DLD1 (cell line): ENCODE results near the gene GAS6.
"Not testable (repeated sequence)": the region's sequence is repeated elsewhere in the genome, so short reads cannot be mapped to it uniquely, and the experiment has no call there.

Experiments
- in situ Hi-C: cut with HindIII; loops from 2 replicates; pipeline ENCODE4 v1.10.0; 2017; ENCODE audit warnings: low sequenced_read_pairs

The GAS6 gene

DNA sequence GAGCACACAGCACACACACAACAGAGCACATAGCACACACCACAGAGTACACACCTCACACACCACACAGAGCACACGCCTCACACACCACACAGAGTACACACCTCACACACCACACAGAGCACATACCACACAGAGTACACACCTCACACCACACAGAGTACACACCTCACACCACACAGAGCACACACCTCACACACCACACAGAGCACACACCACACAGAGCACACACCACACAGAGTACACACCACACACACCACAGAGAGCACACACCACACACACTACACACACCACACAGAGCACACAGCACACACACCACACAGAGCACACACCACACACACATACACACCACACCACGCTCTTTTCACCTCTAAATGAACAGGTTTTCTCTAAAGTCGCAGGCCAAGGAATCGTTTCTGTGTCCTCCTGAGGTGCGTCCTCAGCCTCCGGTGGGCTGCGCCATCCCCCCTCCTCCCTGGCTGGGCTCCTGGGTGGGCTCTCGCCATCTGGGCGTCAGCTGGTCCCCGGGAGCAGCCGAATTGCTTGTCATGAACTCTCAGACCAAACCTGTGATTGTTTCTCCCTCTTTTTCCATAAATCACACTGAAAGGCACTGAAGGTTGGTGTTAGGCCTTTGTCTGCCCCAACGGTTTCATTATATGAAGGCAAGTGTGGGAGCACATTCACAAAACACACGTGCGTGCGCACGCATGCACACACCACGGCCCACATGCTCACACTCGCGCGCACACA lies 67.5 kb downstream of the GAS6 start:
- in situ Hi-C loops, result no loop called here

DNA sequence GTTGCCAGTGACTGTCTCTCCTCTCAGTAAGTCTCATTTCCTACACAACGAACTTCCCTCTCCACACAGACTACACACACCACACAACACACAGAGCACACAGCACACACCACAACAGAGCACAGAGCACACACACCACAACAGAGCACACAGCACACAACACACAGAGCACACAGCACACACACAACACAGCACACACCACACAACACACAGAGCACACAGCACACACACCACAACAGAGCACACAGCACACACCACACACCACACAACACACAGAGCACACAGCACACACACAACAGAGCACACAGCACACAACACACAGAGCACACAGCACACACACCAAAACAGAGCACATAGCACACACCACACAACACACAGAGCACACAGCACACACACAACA lies 68.5 kb downstream of the GAS6 start:
- in situ Hi-C loops, result not testable (repeated sequence)

DNA sequence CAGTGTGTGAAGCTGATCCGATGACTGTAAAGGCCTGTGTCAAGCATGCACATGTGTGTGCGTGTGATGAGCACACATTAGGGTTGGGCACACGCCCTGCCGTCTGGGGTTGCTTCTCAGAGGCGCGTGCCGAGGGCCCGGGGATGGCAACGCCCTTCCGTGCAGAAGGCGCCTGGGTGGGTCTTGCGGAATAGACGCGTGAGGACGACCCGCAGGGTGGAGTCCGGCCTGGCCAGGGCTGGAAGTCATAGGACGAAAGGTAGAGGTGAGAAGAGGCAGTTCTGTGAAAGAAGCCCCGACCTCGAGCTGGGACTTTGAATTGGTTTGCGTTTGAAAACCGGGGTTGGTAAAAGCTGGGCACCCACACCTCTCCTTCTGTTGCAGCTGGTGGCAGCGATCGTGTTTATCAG lies 69.1 kb downstream of the GAS6 start:
- in situ Hi-C loops, result no loop called here

DNA sequence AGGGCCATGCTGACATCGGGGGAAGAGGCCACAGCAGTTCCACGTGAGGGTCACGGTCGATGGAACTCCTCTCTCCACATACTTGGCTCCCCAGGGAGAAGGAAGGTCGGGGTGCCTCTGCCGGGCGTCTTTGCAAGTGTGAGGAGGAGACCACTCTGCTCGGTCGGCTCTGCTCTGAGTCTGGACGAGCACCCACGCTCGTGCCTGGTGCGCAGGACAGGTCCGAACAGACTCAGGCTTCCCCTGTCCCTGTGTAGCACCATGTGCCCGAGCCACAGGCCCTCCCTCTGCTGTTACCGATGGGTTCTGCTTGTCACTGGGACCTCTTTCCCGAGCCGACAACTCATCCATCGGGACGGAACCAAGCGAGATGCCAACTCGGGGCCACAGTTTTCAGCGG lies 69.8 kb downstream of the GAS6 start:
- in situ Hi-C loops, result no loop called here

DNA sequence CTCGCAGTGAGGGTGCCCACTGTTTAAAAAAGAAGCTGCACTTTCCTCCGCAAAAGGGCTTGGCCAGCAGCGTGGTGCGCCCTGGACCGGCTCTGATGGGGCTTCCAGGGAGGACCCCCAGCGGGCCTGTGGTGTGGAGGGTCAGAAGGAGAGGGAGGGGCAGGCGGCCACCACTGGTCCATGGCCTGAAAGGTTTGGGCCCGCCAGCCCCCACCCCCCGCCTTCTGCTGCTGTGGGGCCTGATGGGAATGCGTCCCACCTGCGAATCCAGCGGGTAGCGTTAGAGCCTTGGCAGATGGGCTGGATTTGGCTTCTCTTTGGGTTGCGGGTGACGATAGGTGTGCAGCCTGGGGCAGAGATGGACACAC lies 70.2 kb downstream of the GAS6 start:
- in situ Hi-C loops, result no loop called here

DNA sequence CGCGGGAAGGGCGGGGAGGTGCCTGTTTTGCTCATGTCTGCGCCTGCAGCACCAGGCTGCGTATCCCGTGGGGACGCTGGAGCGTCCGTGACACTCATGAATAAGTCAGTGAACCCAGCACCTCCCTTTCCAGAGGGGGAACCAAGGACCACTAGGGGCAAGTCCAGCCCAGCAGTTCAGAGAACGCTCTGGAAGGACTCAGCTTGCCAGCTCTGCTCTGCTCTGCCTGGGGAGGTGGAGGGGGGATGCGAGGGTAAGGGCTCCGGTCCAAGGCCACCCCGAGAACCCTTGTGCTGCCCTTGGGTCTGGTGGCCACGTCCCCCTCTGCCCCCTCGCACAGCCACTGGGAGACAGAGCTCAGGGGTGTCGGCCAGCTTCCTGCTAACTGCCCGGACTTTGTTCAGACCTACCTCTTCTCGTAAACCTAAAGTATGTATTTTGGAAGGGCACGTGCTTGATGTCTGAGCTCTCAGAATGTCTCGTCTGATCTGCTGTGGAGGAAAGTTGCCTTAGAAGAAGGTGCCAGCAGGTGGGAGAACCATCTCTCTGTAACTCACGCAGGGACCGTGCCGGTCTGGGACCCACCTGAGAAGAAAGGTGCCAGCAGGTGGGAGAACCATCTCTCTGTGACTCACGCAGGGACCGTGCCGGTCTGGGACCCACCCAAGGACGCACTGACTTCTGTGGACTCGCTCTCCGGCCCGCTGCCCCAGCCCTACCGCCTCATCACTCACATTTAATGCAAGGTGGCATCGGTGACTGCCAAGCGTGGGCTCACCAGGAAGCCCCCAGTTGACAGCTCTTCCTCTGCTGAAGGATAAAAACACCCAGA lies 70.8 kb downstream of the GAS6 start:
- in situ Hi-C loops, result no loop called here

DNA sequence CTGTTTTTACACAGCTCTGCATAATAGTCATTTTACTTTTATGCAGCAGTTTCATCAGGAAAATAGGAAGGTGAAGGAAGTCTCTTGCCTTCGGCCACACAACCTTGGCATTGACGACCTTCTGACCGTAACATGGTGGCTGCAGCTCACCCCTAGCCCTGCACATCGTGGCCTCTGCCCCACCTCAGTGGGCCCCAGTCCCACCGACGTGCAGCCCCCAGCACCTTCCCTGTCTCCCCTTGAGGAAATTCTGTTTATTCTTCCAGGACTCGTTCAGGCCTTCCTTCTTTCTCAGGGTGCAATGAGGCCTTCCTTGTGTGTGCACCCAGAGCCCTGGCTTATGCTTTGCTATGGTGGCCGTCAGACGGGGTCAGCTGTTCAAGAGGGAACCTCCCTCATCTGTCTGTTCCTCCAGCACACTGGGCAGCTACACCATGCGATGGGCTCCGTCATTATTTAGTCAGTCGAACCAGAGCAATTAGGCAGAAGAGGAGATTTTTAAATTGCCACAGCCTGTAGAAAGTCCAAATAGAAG lies 71.6 kb downstream of the GAS6 start:
- in situ Hi-C loops, result no loop called here

DNA sequence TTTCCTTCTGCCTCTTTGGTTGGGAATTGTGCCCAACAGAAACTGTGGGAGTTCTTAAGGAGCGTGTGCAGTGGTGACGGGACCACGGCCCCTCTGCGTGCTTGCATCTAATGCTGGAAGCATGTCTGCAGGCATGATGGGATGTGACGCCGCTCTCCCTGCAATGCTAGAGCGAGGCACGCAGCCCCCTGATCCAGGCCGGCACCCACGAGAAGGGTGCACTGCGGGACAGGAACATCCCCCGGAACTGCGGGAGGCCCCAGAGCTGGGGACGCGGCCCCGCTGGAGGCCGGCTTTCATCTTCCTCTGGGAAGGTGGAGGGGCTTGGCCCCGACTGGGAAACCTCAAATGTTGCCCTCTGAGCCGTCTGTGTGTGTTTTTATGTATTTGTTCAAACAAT lies 72.1 kb downstream of the GAS6 start:
- in situ Hi-C loops, result no loop called here

DNA sequence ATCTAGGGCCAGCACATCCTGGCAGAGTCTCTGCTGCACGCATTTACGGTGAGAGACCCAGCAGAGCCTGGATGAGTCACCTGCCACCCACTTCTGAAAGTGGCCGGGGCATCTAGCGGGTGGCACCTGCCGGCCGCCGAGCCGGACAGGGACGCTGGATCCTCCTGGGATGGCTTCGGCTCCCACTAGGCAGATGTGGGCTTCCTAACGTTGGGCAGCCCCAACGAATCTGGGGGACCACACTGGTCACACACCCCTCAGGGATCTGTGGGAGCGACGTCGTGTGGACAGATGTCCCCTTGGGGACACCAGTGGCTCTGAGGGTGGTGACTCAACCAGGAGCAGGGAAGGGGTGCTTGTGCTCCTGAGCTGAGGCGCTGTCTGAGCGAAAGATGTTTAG lies 72.7 kb downstream of the GAS6 start:
- in situ Hi-C loops, result no loop called here

DNA sequence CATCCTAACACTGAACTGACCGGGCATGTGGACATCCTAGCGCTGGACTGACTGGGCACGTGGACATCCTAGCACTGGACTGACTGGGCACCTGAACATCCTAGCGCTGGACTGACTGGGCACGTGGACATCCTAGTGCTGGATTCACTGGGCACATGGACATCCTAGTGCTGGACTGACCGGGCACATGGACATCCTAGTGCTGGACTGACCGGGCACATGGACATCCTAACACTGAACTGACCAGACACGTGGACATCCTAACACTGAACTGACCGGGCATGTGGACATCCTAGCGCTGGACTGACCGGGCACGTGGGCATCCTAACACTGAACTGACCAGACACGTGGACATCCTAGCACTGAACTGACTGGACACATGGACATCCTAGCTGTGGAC lies 73.9 kb downstream of the GAS6 start:
- in situ Hi-C loops, result not testable (repeated sequence)

DNA sequence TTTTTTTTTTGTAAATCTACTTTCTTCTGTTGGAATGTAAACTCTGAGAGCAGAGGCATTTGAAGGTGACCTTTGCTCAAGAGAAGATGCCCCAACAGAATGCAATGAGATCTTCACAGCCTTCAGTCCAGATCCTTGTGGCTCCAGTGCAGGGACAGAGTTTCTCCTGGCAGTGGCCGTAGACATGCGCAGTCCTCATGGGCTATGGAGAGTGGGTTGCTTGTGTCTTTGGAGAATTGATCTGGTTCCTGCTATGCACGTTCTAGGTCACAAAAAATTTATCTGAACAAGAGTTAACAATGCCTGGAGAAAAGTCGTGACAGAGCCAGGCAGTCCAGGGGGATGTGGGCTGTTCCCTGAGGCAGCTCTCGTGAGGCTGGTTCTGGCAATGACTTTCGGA lies 74.7 kb downstream of the GAS6 start:
- in situ Hi-C loops, result no loop called here

DNA sequence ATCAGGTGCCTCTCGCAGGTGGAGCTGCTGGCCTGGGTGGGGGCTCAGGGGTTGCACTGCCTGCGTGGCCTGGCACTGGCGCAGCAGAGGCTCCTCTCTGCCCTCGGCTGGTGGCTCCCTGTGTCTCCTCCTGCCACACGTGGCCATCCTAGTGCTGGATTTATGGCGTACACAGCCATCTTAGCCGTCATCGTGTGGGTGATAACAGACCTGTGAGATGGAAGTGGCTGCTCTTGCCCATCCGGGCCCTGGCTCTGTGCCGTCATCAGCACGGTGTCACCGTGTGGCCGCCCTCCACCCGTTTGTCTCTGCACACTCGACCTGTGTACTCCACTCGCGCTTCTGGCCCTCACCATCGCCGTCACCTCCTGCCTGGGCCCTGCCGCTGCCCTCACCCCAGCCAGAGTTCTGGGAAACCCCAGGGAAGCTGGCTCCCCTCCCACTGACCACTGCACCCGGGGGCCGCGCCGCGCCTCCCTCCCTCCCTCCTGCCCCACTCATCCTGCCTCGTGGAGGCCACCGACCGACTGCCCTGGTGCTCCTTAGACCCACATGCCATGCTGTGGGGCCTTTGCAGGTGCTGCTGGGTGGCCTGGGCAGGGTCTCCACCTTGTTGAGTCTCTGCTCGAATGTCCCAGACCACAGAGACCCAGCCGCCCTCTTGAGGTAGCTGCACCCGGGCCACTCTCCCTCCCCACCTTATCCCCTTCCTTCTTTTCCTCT lies 75.3 kb downstream of the GAS6 start:
- in situ Hi-C loops, result no loop called here

DNA sequence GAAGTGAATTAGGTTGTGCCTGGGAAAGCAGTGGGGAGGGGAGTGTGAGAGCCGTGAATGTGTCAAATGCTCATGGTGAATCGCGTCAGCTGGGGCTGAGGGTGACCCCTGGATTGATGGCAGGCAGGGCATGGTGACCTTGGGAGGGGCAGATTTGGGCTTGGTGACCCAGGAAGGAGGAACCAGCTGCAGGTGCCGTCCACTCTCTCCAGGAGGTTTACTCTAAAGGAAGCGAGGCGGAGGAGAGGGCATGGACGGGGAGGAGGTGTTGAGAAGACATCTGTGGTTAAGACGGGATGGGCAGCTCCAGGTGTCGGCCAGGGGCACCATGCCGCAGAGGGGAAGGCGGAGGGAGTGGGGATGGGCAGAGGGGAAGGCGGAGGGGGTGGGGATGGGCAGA lies 76.2 kb downstream of the GAS6 start:
- in situ Hi-C loops, result no loop called here

DNA sequence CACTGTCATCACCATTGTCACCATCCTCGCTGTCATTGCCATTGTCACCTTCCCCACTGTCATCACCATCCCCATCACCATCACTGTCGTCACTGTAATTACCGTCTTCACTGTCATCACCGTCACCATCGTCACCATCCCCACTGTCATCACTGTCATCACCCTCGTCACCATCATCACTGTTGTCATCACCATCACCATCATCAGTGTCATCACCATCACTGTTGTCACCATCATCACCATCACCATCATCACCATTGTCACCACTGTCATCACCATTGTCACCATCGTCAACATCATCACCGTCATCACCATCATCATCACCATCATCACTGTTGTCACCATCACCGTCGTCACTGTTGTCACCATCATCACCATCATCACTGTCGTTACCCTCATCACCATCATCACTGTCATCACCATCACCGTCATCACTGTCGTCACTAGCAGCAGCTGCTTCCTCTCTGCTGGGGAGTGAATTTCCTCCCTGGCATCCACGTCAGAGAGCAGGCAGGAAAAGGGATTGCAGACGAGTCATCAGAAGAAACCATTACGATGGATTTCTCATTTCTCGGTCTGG lies 77.5 kb downstream of the GAS6 start:
- in situ Hi-C loops, result no loop called here

DNA sequence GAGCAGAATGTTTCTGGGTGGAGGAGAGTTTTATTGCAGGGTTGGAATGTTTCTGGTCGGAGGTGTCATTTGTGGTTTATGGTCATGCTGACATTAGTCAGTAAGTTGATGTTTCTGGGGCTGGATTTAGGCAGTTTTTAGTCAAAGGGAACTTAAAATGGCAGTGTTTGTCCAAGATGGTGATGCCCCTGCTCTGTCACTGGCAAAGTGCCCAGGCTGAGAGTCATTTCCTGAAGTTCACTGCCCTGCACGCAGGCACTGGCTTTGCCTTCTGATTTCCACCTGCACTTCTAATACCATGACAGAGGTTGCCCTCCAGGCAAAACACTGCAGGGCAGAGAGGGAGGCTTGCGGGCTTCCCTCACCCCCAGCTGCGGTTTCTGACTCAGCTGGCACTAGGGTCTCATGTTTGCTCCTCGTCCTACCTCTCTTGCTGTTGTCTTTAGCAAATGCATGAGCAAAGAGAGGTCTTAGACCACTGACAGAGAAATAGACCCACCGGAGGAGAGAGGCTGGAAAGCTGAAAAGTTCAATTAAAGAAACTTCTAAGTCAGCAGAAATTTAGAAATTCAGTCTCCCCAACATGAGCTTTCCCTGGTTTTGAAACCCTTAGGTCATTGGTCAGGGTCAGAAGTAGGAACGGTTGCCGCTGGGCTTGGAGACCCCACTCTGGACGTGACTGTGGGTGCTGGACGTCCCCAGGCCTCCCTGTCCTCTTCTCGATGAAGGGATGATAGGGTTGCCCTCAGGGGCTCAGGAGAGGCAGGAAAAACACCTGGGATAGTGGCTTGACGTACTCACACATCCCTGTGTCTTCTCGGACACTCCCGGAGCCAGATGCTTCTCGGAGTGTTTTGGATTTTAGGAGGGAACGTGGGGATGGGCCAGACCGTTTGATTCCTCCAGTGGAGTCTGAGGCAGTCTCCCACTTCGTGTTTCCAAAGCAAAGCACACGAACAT lies 78.5 kb downstream of the GAS6 start:
- in situ Hi-C loops, result no loop called here

DNA sequence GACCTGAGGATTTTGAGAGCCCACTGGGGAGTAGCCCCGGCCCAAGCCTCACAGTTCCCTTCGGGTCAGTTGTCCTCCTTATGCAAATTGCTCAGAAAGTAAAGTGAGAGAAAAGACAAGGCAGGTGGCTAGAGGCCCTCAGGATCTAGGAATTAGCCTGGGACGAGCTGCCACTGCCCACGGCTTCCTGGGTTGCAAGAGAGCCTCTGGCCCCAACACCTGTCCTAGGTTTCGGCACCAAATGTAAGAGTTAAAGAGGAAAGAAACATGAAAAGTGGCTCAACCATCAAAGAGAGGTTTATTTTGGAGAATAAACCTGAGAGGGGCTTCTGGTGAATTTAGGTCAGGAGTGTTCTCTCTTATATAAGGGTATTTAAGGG lies 79.2 kb downstream of the GAS6 start:
- in situ Hi-C loops, result no loop called here

DNA sequence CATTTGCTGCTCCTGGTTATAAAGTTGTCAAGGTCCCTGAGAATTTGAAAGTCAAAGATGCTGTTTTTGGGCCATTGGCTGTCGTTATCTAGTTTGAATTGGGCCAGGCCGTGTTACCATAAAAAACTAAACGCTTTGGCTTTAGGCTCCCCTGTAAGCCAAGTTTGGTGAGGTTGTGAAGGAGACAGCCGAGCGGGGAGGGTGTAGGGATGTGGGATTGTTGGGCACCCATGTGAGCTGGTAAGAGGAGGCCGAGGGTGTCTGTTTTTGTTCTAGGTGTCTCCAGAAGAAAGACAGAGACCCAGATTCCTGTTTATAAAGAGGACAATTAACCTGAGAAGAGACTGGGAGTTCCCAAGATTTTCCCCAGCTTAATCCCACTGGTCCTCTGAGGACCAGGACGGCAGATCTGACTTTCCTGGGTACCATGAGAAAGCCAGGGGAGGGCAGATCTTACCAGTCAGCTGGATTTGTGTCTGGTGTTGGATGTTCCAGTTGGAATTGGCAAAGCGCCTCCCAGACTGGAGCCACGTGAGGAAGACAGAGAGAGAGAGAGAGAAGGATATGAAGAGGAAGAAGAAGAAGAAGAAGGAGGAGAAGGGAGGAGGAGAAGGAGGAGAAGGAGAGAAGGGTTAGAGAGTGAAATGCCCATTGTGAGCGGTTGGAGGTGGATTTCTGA lies 79.8 kb downstream of the GAS6 start:
- in situ Hi-C loops, result no loop called here

DNA sequence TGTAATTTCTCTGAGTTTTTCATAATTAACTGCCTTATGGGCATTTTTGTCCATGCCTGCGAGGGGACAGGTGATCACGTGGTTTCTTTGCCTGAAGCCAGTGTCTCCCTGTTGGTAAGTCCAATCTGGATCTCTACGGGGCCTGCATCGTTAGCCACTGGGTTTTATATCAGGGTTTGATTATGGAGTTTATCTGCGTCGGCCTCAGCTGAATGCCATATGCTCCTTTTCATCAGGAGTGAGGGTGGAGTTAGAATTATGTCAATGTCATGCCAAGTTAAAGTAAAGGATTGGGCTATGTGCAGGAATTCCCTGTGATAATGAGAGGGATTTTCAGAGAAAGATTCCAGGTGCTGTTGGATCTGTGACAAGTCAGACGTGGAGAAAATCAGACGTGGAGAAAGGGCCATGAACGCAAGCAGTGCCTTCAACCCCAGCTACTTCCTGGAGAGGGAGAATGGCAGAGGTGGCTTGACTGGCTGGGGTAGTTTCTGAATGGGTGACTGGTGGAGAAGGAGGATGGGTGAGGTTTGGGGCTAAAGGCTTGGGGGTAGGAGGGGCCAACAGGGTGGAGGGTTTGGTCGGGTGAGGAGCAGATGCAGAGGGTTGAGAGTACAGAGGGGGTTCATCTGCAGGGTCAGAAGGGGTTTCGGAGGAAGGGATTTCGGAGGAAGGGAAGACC lies 80.5 kb downstream of the GAS6 start:
- in situ Hi-C loops, result no loop called here

DNA sequence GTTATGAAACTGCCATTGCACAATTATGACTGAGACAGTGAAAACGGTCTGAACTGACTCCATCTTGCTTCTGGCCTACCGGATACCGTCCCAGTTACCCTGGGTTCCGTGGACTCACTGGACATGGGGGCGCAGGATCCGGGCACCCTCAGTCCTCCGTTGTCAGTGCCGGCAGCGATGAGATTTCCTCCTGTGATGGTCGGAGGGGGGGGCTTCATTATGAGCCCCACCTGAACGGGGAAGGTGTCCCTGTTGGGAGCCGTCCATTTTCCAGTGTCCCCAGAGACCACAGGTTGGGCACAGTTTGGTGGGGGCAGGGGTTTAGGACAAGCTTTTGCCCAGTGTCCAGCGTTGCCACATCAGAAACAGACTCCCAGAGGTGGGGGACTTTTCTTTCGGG lies 81.4 kb downstream of the GAS6 start:
- in situ Hi-C loops, result no loop called here
